ENCODE data around the gene RFC4.

DNA sequence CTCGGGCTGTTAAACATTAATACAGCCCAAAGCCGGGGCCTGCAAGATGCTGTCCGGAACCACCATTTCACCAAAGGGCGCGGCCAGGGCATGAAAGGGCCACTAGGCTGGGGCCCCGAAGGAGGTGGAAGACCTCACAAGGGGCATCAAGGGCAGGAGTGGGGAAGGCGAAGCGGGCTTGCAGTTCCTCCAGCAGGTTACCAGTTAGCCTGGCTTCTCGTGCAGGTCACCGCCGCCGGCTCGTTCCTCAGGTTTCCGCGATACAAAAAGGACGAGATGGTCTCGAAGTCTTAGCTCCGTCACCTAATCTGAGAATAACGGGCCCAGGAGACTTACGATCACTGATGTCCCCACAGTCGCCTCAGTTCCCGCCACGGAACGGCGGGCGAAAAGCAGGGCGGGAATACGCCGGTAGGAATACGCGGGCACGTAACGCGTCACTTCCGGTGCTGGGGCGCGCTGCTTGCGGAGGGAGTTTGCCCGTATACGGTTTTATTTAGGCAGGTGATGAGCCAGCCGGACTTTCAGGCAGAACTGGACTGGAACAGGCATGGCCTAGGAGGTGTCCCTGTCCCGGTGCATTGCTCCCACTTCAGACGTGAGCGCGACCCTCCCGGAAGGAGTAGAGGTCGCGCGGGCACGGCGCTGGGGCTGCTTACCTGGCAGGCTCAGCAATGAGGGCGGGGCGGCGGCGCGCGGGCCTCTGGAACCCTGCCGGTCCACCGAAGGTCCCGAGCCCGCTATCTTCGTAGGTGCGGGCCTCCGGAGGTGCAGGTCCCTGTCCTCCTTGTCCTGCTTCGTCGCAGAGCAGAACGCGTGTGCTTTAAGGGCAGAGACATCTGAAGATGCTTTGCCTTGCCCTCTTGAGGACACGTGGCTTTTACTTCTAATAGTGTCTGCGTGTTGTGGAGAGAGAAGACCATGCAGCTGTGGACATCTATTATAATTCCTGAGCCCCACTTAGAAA lies at the start of gene RFC4:
- no peak for TF ChIP-seq HSF4 (CRISPR knock-in tag; IDR thresholded peaks at IDR 0.05; ENCODE audit: borderline replicate concordance)
- no peak for TF ChIP-seq ILK (tag; IDR thresholded peaks at IDR 0.05; ENCODE audit: borderline replicate concordance, low read depth)
- TF ChIP-seq HDAC2 (IDR thresholded peaks at IDR 0.05), result no peak; the same call in 1 of the 2 replicates
- peak; percentile 67; the same call in 1 of the 2 replicates for TF ChIP-seq KLF1 (tag; IDR thresholded peaks at IDR 0.05)
- no peak for TF ChIP-seq SMAD2 (IDR thresholded peaks at IDR 0.05; ENCODE audit: low read depth, low read length)
- TF ChIP-seq NCOA1 (IDR thresholded peaks at IDR 0.05; ENCODE audit: low read depth), result peak; percentile 91
- TF ChIP-seq, protein P1, sequence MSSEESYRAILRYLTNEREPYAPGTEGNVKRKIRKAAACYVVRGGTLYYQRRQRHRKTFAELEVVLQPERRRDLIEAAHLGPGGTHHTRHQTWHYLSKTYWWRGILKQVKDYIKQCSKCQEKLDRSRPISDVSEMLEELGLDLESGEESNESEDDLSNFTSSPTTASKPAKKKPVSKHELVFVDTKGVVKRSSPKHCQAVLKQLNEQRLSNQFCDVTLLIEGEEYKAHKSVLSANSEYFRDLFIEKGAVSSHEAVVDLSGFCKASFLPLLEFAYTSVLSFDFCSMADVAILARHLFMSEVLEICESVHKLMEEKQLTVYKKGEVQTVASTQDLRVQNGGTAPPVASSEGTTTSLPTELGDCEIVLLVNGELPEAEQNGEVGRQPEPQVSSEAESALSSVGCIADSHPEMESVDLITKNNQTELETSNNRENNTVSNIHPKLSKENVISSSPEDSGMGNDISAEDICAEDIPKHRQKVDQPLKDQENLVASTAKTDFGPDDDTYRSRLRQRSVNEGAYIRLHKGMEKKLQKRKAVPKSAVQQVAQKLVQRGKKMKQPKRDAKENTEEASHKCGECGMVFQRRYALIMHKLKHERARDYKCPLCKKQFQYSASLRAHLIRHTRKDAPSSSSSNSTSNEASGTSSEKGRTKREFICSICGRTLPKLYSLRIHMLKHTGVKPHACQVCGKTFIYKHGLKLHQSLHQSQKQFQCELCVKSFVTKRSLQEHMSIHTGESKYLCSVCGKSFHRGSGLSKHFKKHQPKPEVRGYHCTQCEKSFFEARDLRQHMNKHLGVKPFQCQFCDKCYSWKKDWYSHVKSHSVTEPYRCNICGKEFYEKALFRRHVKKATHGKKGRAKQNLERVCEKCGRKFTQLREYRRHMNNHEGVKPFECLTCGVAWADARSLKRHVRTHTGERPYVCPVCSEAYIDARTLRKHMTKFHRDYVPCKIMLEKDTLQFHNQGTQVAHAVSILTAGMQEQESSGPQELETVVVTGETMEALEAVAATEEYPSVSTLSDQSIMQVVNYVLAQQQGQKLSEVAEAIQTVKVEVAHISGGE (CRISPR knock-in tag; IDR thresholded peaks at IDR 0.05), result peak; percentile 80 to 98 (median 83); a peak in 5 of 6 replicates
- TF ChIP-seq TEAD4 (IDR thresholded peaks at IDR 0.05; ENCODE audit: low read length), result 0 out of 2 replicates have a peak, but pooled peaks have one; percentile 44
- 0 out of 2 replicates have a peak, but pooled peaks have one; percentile 27 for TF ChIP-seq TEAD4 (CRISPR knock-in tag; IDR thresholded peaks at IDR 0.05; ENCODE audit: borderline replicate concordance)
- no peak for TF ChIP-seq PURB (CRISPR knock-in tag; IDR thresholded peaks at IDR 0.05; ENCODE audit: low read depth)
- TF ChIP-seq, protein P2, sequence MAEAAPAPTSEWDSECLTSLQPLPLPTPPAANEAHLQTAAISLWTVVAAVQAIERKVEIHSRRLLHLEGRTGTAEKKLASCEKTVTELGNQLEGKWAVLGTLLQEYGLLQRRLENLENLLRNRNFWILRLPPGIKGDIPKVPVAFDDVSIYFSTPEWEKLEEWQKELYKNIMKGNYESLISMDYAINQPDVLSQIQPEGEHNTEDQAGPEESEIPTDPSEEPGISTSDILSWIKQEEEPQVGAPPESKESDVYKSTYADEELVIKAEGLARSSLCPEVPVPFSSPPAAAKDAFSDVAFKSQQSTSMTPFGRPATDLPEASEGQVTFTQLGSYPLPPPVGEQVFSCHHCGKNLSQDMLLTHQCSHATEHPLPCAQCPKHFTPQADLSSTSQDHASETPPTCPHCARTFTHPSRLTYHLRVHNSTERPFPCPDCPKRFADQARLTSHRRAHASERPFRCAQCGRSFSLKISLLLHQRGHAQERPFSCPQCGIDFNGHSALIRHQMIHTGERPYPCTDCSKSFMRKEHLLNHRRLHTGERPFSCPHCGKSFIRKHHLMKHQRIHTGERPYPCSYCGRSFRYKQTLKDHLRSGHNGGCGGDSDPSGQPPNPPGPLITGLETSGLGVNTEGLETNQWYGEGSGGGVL (CRISPR knock-in tag; IDR thresholded peaks at IDR 0.05), result no peak
- TF ChIP-seq PRPF4 (IDR thresholded peaks at IDR 0.05; ENCODE audit: insufficient read depth, low read depth, low read length, poor library complexity, severe bottlenecking), result no peak
- no peak for TF ChIP-seq MEF2D (tag; conservative IDR thresholded peaks at IDR 0.05; ENCODE audit: low read depth)
- no peak for TF ChIP-seq ETV6 (IDR thresholded peaks at IDR 0.05; ENCODE audit: borderline replicate concordance in 1 of 2, low read depth in 2 of 2, low read length in 1 of 2)
- TF ChIP-seq ETV6 (CRISPR knock-in tag; IDR thresholded peaks at IDR 0.05; ENCODE audit: borderline replicate concordance), result 0 out of 2 replicates have a peak, but pooled peaks have one; percentile 22
- no peak for TF ChIP-seq CHD2 (IDR thresholded peaks at IDR 0.05; ENCODE audit: low read depth, low read length)

All from K562 (cell line).